Esophagus mucosa (tissue), 1 donor: ENCODE data around the gene CHRM2. TPM values are rescaled to one million over a fixed set of nuclear protein-coding genes. Genes with fewer than 3 reads are reported as not detected.

Experiments used
- ATAC-seq: fragments of 200-7000 bp; cut with Tn5 transposase; one replicate; pipeline ENCODE4 v1.9.1; 2020
- total RNA-seq: library from RNA; stranded (reverse); gene quantifications from one replicate; pipeline ENCODE4 v1.2.4, GENCODE V29; 2023
- donor health status: DM: yes; HTN: yes; CAD: no.

CHRM2 gene
- total RNA-seq, 1 donor from 2014 or later: not detected

DNA sequence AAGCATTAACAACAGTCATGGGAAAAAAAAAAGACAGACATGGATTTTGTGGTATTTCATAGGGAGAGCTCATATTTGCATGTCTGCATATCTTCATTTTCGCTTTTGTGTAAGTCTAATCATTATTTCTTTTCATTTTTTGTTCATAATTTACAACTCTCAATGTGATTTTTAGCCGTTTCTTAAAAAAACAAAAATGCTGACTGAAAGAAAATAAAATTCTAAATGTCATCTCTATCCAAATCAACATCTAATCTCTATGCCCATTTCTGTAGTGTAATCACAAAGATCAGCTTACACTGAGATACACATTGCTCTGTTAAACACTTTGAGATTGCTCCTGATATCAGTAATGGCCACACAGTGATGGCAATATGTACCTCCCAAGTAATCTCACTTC lies 29.2 kb downstream of the CHRM2 start:
- ATAC-seq: no peak

DNA sequence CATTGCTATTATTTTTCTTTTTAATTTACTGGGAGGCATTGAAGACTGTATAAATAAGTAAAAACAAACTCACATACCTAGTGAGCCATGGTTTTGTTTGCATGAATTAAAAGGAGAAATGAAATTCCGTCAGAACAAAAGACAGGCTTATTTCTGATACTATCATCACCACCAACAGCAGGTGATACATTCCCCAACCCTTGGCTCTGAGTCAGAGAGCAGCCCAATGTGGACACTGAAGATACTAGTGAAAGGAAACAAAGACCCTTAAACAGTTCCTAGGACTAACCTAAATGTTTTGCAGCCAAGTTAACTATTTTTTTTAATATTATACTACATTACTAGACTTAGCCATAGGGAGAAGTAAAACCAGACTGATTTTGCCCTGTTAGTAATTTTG lies 31.6 kb downstream of the CHRM2 start:
- no peak for ATAC-seq

DNA sequence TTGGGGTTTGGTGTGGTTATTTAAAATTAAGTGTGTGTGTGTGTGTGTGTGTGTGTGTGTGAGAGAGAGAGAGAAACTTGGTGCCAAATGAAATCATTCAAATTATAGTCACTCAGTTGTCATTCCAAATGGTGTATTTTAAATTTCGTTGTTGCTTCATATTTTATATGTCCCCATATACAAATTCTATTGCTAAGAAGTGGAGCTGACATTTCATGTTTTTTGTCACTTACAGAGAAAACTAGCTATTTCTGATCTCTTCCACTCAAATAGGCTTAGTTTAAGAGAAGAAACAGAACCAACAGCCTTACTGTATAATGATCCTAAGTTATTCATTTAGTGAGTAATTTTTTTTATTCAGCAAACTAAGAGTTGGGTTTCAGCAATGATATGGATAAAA lies 42.3 kb downstream of the CHRM2 start:
- ATAC-seq: no peak

DNA sequence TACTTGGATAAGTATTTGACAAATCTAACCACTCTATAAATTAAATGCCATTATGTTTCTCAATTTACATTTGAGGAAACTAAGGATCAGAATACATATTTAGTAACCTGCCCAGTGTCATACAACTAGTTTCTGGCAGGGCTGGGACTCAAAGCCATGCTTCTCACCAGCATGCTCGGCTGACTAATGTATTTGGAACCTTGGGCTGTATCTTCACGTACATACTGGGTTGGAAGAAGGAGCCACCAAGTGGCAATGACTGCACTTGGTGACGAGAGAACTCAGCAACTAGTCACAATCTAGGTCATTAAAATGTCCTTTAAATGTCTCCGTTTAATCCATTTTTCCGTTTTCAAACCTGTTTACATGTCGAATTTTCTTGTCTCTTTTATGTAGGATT lies 42.9 kb downstream of the CHRM2 start:
- no peak for ATAC-seq

DNA sequence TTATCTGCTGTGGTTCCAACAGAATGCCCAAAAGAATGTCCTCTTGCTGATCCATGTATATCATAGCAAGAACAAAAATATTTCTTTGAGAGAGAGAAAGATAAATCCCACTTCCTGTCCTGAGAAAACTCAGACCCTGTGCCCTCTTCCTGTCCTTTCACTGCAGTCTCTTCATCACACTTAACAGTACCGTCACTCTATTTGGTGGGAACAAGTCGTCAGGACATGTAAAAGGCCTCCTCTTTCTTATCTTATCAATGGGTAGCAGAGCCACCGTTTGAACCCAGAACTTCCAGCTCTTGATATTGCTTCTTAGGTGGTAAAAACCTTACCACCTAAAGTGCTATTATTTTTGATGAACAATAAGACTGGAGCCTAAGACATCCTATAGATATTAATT lies 43.9 kb downstream of the CHRM2 start:
- no peak for ATAC-seq

DNA sequence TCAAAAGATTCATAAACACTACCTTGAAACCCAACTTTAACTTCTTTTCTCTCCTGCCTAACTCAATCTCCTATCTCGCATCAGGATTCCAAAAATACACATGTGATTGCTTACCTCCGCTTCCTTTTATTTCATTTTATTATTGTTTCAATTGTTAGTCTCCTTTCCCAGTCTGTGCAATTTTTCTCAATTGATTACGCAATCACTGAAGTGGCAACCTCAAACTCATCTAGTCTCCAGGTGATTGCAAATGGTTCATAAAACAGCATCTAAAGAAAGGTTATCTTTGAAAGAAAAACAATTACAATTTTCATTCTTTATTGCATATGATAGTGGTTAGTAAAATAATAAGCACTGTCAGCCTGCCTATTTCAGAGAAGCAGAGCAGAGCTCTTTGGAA lies 45.6 kb downstream of the CHRM2 start:
- no peak for ATAC-seq

DNA sequence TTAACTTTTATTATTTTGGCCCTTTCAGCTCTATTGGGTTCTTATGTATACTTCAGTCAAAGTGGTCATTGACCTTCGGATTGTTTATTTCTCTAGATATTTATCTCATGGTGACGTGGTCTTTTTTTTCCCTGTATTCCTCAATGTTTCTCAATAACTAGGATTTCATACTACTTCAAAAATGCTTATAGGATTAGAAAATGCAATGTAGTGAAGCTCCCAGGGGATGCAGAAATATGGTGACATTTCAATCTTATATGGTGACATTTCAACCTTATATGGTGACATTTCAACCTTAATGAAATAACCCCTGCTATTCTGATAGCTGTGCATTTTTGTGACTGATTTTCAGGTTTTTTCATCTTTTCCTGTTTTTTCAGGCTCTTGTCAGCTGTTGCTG lies 51.4 kb downstream of the CHRM2 start:
- ATAC-seq: no peak

DNA sequence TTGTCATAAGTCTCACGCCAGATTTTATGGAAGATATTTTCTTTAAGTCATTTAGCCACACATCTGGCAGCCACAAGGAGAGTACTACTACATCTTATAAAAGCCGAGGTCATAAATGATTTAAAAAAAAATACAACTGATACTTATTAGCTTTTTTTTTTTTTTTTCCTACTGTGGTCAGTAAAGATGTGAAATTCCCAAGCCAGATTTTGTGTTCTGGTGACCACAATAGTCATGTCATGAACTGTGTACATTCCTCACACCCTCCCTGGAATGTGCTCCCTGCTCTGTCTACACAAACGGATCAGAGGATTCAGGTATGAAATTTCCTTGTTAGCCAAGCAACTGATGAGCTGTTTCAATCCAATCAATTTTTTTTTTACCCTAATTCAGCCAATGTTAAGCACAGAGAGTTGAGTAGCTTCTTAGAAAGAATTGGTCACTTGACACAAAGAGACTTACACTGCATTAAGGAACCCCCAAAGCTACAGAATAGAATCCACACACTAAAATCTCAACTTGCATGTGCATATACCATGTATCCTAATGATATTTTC lies 54.7 kb downstream of the CHRM2 start:
- ATAC-seq: no peak

DNA sequence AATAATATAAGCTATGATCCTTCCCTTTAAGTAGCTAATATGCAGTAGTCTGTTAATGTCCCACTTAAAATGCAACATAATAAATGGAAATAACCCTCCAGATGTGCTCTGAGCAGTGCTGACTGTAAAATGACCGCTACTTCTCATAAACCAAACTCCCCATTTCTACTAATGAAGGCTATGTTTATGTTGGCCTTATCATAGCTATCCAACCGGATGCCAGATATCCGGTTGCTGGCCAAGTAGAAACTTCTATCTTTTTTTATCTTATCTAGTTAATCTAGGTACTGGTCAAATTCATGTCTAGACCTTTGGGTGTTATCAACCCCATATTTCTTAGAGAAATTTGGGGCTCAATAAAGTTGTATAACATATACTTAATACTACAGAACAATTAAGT lies 56.6 kb downstream of the CHRM2 start:
- no peak for ATAC-seq

DNA sequence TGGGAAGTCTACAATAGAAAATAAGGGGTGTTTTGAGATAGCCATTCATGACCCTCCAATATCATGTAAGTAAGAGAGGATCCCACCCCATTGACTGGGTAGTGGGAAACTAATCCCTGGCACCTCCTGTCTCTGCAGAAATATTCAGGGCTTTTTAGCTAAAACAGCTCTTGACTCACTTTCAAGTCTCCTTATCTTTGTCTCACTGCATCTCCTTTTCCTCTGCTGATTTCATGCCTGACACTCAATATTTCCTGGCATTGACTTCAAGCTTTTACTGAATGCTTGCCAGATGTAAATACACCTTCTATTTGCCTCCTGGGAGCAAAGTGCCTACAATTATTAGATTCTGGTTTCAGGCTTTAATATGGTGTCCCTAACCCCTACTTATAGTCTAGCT lies 57.1 kb downstream of the CHRM2 start:
- ATAC-seq: no peak

DNA sequence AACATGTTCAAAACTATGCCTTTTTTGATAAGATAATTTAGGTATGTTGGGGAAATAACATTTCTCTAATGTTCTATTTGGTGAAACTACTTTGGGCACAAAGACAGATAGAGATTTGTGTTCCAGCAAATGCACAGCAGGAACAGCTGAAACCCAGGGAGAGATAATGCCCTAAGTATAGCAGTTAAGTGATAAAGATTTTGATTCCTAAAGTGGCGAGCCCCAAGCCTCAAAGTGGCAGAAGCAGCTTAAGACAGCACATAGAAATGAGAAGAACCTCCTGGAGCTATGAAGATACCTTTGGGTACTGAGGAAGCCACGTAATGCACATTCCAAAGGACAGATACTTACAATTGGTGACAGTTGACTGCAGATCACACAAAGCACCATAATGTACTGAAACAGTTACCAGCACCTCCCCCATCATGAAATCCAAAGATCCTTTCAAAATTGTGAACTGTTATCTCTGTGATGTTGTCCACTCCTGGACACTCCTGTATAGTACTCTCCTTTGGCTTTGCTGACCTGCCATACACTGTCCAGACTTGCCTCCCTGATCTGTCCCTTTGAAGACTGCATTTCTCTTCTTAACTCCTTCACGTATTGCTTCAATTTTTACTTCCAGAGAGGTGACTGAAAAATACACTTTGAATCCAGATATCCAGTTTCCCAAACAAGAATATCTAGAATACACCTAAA lies 62.9 kb downstream of the CHRM2 start:
- no peak for ATAC-seq

DNA sequence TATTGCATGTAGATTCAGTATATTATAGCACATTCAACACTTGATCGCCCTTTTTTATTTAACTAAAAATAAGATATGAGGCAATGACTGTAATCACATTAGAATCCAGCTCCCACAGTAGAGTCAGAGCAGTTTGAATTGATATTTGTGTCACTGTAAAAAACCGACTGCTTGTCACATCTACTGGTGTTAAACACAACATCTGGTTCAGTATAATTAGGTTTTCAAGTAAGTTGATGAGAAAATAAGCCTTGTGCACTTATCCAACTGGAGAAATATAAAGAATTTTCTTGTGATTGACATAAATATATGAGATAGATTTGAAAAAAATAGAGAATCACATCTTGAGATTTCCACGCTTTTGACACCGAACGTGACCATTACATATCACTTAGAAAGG lies 69.0 kb downstream of the CHRM2 start:
- ATAC-seq: no peak

DNA sequence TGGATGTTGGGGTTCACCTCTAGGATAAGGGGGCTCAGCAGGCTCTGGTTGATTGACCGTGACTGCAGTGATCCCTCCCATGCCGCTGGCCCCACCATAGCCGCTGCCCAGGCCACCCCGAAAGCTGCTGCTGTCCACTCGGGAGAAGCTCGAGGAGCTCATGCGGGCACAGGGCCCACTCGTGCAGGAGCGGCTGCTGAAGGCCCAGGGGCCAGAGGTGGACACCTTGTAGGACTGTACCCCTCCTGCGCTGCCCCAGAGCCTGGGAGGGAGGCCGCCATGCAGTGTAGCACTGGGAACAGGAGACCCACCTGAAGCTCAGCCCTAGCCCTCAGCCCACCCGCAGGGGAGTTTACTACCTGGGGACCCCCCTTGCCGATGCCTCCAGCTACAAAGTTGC lies 70.0 kb downstream of the CHRM2 start:
- no peak for ATAC-seq

DNA sequence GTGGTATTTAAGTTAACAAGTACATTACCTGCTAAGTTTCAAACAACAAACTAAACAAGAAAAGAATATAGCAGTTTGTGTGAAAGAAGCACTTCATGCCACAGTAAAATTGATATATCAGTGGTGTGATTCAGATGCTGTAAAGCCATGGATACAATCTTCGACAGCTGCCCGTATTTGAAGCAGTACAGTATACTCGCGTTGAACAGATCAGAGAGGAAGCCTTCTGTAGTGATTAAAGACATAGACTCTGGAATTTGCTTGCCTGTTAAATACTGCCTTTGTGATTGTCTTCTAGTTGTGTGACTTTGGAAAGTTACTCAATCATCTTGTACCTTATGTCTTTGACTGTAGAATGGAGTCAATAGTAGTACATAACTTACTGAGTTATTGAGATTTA lies 71.7 kb downstream of the CHRM2 start:
- ATAC-seq: no peak

DNA sequence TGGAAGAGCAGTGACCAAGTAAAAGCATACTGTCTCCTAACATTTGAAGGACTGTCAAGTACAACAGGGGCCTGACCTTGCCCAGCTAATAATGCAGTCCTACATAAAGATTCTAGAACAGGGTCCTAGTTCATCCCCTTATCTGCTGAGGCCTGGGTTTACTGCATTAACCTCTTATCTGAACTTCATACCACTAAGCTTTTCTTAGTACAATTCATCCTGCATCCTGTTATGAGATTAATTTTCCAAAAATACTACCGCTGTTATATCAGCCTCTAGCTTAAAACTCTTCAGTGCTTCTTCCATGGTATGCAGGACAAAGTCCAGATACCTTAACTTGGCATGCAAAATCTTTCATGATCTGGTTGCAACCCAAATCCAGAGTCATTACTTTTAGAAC lies 72.5 kb downstream of the CHRM2 start:
- no peak for ATAC-seq

DNA sequence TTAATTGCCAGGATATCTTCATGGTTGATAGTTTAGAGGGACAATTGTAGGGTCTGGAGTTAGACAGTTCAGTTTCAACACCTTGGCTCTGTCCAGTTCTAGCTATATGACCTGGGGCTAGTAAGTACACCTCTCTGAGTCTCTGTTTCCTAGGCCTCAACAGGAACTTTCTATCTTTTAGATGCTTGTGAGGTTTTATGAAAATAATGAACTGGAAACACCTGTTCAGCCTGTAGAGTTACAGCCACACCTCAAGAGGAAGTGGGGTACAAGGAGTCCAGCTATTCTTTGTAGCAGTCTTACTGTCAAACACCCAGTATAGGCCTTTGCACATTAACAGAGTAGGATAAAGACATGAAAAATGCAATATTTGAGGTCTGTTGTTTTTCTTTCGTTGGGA lies 73.4 kb downstream of the CHRM2 start:
- ATAC-seq: peak; percentile 41

DNA sequence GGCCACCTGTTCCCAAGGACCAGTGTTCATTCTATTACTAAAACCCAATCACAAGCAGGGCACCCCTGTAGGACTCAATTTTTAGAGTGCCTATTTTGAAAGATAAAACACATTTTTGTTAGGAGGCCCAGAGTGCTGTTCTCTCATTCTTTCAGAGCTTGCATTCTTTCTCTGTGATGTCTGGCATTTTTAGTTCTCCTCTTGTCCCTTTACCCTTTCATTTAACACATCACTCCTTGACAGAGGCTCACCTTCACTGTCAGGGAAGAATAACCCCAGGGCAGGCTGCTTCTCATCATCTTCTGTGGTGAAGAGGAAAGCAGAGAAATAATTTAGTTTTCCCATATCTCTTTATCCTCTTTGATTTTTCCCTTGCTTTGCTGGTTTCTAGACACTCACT lies 73.9 kb downstream of the CHRM2 start:
- ATAC-seq: no peak

DNA sequence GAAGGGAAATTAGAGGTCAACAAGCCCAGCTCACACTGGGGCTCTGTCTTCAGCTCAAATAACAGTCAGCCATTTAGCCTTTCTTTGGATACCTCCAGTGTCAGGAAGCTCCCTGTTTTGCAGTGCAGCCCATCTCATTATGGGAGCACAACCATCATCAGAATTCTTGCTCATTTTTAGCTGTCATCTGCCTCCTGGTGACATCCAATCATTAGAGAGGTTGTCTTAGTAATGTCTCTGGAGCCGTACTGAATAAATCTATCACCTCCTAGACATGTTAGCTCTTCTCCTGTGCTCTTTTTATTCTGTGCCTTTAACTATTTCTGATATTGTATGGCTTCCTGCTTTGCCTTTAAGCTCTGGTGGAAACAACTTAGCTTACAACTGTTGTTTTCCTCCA lies 74.5 kb downstream of the CHRM2 start:
- no peak for ATAC-seq

DNA sequence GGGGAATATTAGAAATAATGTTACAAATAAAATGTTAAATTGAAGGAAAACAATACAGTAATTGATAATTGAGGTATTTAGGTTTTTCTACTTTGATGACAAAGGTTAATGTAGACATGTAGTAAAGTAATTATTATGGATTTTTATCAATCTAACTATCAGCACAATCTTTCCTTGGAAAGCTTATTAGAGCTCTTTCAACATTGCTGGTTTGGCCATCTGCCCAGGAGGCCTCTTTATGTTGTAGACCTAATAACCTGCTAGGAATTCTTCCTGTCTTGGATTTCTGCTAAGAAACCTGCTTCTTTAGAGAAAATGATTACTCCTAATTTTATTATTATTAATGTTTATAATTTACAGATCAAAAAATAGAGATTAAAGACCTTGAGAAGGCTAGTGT lies 78.9 kb downstream of the CHRM2 start:
- no peak for ATAC-seq

DNA sequence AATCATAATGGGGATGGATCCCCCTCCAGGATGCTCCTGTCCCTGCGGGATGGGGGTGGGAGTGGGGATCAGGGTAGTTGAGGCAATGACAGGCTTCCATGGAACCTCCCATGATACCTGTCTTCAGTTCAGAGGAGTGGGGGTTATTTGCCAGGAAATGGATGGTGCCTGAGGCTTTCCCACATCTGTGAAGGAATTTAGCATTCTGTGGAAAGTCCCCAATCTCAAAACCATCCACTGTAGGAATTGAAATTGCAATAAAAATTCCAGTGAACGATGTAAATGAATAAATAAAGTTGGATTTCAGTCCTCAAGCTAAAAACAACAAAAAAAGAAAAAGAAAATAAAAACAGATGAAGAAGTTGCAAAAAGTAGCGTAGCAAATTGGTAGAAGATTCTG lies 81.9 kb downstream of the CHRM2 start:
- no peak for ATAC-seq

DNA sequence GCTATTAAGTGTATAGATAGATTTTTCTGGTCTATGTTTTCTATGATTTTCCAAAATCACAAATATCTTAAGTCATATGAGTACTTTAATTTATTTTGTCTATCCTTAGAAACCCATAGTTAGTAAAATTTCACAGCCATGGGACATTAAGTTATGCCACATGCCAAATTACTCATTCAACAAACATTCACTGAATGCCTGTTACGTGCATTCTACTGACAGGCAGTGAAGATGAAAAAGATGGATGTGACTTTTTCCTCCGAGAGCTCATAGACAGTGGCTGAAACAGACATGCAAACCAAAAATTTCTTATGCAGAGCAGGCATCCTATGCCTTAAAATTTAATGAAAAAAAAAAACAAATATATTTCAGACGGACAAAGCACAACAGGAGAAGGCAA lies 84.9 kb downstream of the CHRM2 start:
- ATAC-seq: no peak

DNA sequence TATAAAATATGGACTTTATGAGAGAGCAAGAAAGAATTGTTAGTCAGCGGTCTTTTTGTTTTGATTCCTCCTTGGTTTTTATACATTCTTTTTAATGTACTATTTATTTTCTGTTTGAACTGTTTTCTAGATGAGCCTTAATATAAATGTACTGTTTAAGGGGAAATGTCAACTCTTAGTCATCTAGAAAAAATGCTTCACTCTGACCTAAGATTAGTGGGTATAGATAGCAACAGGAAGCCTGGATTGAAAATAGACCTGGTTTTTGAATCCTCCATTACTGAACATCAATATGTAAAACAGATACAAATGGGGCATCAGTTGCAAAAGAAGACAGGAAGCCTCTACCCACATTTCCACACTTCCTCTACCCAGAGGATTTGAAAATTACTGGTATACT lies 87.8 kb downstream of the CHRM2 start:
- no peak for ATAC-seq

DNA sequence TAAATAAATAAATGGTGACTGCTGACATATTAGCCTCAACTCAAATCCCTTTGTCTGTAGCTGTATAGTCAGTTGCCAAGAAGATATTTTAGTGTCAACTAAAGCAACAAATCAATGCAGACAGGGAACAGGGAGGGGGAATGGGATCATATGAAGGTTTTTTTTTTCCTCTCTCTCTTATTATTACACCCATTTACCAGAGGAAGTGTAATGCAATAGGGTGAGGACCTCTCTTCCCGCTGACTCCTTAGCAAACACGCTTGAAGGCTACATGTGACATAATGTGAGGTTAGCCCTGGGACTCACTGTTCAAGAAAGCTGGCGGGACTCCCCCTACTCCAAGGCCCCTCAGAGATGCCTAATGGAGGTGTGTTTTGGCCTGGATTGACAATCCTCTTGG lies 88.2 kb downstream of the CHRM2 start:
- ATAC-seq: no peak

DNA sequence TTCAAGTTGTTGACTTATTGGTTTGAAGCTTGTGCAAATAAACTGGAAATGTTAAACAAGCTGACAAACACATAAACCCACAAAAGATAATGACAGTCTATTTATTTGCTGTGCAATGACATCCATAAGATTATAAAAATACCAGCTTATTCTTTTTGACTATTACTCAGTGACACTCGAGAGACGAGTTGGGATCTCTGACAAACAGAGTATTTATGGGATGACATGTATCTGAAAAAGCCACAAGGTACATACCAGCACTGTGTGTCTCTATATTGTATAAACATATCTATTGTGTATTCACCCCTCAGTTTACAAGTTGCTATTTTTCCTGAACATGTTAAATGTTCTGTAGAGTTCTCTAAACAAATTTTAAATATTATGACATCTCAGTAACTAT lies 88.9 kb downstream of the CHRM2 start:
- ATAC-seq: no peak

DNA sequence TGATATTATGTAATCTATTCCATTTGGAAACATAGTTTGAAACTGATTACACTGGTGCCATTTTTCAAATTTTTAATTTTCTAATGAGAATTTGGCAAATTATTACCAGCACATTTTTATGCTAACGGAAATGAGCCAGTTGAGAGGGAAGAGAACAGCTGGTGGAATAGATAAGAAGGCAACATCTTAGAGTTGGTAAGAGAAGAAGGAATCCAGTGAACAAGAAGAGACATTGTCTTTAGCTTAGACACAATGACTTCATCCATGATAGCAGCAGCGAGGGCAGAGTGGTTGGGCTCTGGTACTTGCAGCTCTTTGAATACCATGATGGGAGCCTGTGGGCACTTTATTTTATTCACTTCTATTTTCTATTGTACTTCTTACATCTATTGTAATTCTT lies 89.6 kb downstream of the CHRM2 start:
- ATAC-seq: no peak
